Stimulated activated CD8-positive, alpha-beta memory T cell treated with anti-CD3 and anti-CD28 coated beads, Interleukin-15, amount 100 ng/mL, for 48 hours (primary cell): ENCODE results near the gene PCDHGA4.
"Not testable (repeated sequence)": the region's sequence is repeated elsewhere in the genome, so short reads cannot be mapped to it uniquely, and the experiment has no call there.

Experiments used
- DNase-seq, 2 donors: peaks; one replicate each; pipeline ENCODE4 v3.0.0-alpha.2; 2020; ENCODE audit warnings: low read depth in 2 of 2

PCDHGA4 gene

DNA sequence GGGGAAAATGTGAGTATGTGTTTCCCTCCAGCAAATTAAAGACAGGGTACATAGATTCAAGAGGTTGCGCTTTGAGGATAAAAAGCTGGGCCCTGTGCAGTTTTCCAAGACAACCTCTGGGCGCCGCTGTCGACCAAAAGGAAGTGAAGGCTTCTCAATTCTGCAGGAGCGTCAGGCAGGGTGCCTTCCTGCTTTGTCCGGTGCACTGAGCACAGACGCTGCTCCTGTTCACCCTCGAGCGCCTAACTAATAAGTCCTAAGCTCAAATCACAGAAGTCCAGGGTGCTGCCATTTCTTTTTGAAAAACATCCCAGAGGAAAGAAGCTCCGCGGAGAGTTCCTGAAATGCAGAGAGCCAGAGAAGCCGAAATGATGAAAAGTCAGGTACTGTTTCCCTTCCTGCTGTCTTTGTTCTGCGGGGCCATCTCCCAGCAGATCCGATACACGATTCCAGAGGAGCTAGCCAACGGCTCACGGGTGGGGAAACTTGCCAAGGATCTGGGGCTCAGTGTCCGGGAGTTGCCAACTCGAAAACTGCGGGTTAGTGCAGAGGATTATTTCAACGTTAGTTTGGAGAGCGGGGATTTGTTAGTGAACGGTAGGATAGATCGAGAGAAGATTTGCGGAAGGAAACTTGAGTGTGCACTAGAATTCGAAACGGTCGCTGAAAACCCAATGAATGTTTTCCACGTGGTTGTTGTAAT lies 4.8 kb upstream of the PCDHGA4 start, which contains the start of gene PCDHGB1:
PCDHGB1 (plus strand) TSS at position 183 of the 703 bp plus-strand sequence; CDS start at position 345, 162 bp downstream.
- no peak for DNase-seq

DNA sequence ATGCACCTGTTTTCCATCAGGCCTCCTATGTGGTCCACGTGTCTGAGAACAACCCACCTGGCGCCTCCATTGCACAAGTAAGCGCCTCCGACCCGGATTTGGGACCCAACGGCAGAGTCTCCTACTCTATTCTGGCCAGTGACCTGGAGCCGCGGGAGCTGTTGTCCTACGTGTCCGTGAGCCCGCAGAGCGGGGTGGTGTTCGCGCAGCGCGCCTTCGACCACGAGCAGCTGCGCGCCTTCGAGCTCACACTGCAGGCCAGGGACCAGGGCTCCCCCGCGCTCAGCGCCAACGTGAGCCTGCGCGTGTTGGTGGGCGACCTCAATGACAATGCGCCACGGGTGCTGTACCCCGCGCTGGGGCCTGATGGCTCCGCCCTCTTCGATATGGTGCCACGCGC lies 3.2 kb upstream of the PCDHGA4 start:
- DNase-seq: no peak

- no peak for DNase-seq
Observed at GRCh38 chr5:141355641-141356040, 820 bp downstream of the PCDHGA4 start.

DNA sequence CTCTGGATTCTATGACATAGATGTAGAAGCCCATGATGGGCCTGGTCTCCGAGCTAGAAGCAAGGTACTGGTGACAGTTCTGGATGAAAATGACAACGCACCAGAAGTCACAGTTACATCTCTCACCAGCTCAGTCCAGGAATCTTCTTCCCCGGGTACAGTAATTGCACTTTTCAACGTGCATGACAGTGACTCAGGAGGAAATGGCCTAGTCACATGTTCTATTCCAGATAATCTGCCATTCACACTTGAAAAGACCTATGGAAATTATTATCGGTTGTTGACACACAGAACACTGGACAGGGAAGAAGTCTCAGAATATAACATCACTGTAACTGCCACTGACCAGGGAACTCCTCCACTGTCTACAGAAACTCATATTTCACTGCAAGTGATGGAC lies 1.3 kb downstream of the PCDHGA4 start:
- DNase-seq: no peak

DNA sequence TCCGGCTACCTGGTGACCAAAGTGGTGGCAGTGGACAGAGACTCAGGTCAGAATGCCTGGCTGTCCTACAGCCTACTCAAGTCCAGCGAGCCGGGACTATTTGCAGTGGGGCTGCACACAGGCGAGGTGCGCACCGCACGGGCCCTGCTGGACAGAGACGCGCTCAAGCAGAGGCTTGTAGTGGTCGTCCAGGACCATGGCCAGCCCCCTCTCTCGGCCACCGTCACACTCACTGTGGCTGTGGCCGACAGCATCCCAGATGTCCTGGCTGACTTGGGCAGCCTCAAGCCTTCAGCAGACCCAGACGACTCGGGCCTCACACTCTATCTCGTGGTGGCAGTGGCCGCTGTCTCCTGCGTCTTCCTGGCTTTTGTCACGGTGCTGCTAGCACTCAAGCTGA lies 2.1 kb downstream of the PCDHGA4 start:
- DNase-seq: no peak

- no peak for DNase-seq
Observed at GRCh38 chr5:141359790-141360426, 5.1 kb downstream of the PCDHGA4 start, which contains the start of gene PCDHGB2. Gene PCDHGB2, plus strand, starts transcription at chr5:141359994. Its CDS starts 142 bp downstream, at chr5:141360136.

- no peak for DNase-seq
Observed at GRCh38 chr5:141360685-141361084, 5.9 kb downstream of the PCDHGA4 start.

DNA sequence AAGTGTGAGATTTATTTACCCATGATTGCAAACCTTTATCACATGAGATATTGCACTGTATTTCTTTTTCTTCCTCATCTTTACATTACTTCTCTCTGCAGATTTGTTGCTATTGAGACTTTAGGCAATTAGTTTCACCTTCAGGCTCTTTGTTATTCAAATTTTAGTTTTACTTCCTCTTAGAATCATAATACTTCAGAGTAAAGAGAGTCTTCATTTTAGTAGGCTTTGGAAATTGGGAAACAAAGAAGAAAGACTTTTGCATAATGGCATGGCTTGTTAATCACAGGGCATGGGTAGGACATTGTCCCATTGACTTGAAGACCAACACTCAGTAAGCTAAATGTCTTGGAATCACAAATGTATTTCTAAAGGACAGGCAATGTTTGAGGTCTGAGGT lies 7.9 kb downstream of the PCDHGA4 start:
- DNase-seq: no peak

DNA sequence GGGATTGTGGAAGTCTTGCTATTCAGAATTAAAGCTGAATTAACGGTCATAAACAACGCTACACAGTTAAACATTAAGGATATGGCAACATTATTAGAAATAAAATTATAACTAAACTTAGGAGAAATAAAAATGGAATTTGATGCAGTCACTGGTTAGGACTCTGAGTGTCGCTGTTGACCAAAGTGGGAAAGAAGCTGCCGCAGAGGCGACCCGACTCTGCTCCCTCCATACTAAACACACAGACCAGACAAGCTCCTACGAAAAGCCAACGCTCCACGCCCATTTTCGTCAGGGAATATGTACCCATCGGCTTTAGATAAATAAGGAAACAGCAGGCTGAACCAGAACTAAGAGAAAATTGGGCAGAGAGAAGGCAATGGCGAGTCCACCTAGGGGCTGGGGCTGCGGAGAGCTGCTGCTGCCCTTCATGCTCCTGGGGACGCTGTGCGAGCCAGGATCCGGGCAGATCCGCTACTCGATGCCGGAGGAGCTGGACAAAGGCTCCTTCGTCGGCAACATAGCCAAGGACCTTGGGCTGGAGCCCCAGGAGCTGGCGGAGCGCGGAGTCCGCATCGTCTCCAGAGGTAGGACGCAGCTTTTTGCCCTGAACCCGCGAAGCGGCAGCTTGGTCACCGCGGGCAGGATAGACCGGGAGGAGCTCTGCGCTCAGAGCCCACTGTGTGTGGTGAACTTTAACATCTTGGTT lies 9.3 kb downstream of the PCDHGA4 start, which contains the start of gene PCDHGA5:
PCDHGA5 (plus strand) TSS at position 211 of the 709 bp plus-strand sequence; CDS start at position 380, 169 bp downstream.
- DNase-seq: no peak

DNA sequence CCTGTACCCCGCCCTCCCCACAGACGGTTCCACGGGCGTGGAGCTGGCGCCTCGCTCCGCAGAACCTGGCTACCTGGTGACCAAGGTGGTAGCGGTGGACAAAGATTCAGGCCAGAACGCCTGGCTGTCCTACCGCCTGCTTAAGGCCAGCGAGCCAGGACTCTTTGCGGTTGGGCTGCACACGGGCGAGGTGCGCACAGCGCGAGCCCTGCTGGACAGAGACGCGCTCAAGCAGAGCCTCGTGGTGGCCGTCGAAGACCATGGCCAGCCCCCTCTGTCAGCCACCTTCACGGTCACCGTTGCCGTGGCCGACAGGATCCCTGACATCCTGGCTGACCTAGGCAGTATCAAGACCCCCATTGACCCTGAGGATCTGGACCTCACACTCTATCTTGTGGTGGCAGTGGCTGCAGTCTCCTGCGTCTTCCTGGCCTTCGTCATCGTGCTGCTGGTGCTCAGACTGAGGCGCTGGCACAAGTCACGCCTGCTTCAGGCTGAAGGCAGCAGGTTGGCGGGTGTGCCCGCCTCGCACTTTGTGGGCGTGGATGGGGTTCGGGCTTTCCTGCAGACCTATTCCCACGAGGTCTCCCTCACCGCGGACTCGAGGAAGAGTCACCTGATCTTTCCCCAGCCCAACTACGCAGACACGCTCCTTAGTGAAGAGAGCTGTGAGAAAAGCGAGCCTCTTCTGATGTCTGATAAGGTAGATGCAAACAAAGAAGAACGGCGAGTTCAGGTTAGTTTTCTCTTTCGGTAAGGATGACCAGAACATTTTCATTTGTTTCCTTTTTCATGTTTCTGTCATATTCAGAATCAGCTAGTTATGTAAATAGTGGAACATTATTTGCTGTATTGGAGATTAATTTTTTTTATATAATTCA lies 11.4 kb downstream of the PCDHGA4 start:
- DNase-seq: no peak

GRCh38 chr5:141369994-141370848 lies 15.4 kb downstream of the PCDHGA4 start, which contains the start of gene PCDHGB3:
Gene PCDHGB3, plus strand, starts transcription at chr5:141370242. Its CDS starts 153 bp downstream, at chr5:141370395.
- no peak for DNase-seq

DNA sequence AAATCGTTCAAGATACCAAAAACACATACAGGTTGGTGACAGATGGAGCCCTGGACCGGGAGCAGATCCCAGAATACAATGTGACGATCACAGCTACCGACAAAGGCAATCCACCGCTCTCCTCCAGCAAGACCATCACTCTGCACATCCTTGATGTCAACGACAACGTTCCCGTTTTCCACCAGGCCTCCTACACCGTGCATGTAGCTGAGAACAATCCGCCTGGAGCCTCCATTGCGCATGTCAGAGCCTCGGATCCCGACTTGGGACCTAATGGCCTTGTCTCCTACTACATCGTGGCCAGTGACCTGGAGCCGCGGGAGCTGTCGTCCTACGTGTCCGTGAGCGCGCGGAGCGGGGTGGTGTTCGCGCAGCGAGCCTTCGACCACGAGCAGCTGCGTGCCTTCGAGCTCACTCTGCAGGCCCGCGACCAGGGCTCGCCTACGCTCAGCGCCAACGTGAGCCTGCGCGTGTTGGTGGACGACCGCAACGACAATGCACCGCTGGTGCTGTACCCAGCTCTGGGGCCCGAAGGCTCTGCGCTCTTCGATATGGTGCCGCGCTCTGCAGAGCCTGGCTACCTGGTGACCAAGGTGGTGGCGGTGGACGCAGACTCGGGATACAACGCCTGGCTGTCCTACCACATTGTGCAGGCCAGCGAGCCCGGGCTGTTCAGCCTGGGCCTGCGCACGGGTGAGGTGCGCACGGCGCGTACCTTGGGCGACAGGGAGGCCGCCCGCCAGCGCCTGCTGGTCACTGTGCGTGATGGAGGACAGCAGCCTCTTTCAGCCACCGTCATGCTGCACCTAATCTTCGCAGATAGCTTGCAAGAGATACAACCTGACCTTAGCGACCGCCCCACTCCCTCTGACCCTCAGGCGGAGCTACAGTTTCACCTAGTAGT lies 17.0 kb downstream of the PCDHGA4 start:
- no peak for DNase-seq

DNA sequence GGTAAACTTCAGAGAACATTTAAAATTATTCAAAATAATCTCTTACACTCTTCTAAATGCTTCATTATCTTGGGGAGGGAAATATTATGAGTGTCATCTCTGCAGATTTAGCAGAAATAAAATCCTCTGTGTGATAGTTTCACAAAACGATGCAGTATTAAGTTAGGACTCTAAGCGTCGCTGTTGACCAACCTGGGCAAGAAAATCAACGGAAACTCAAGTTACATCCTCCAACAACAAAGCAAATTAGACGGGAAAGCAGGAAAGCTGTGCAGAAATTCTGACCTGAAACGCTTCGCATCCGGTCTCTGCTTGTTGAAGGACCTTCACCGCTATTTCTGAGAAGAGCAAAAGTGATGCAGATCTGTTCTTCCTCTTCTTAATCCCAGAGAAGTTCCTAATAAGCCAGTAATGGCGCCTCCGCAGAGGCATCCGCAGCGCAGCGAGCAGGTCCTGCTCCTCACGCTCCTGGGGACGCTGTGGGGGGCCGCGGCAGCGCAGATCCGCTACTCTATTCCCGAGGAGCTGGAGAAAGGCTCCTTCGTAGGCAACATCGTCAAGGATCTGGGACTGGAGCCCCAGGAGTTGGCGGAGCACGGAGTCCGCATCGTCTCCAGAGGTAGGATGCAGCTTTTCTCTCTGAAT lies 19.0 kb downstream of the PCDHGA4 start, which contains the start of gene PCDHGA6:
PCDHGA6 (plus strand) TSS at position 219 of the 645 bp plus-strand sequence; CDS start at position 412, 193 bp downstream.
- DNase-seq: no peak

- DNase-seq: no peak
Observed at GRCh38 chr5:141374627-141375026, 19.8 kb downstream of the PCDHGA4 start.

GRCh38 chr5:141375444-141376155 lies 20.8 kb downstream of the PCDHGA4 start:
- DNase-seq: not testable (repeated sequence)

- no peak for DNase-seq
Observed at GRCh38 chr5:141382469-141383294, 27.9 kb downstream of the PCDHGA4 start, which contains the start of gene PCDHGA7. Gene PCDHGA7, plus strand, starts transcription at chr5:141382742. Its CDS starts 158 bp downstream, at chr5:141382900.

- no peak for DNase-seq
Observed at GRCh38 chr5:141383345-141383744, 28.5 kb downstream of the PCDHGA4 start.
